Stimulated activated CD8-positive, alpha-beta memory T cell treated with anti-CD3 and anti-CD28 coated beads, Interleukin-15, amount 100 ng/mL, for 1 hour (primary cell): ENCODE data around the gene TOMM6.

Experiments
- DNase-seq: peaks from one replicate; pipeline ENCODE4 v3.0.0-alpha.2; 2020; ENCODE audit warnings: low read depth

TOMM6 gene

DNA sequence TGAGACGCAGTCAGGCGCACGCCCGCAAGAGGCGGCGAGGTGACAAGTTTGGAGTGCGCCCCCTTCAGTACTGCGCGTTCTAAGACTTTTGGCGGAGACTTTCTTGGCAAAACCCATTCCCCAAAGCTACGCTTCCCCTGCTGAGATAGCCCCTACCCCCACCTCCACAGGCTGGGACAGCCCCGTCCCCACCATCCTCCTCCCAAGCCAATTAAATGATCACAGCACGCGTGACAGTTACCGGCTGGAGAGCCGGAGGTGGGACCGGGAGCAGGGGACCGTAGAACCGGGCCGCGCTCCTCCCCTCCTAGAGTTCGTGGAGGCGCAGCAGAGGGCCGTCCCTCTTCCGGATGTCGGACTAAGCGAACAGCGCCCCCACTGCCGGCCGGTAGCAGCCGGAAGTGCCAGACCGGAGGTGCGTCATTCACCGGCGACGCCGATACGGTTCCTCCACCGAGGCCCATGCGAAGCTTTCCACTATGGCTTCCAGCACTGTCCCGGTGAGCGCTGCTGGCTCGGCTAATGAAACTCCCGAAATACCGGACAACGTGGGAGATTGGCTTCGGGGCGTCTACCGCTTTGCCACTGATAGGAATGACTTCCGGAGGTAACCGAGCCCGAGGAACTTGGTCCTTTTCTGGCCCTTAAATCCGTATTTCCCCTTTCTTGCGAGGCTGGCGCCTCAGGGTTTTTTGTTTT, at the start of gene TOMM6:
TSS of gene TOMM6 (plus strand) at position 476 of the 699 bp plus-strand sequence. CDS start at position 480, 4 bp downstream.
- peak; percentile 93 for DNase-seq

DNA sequence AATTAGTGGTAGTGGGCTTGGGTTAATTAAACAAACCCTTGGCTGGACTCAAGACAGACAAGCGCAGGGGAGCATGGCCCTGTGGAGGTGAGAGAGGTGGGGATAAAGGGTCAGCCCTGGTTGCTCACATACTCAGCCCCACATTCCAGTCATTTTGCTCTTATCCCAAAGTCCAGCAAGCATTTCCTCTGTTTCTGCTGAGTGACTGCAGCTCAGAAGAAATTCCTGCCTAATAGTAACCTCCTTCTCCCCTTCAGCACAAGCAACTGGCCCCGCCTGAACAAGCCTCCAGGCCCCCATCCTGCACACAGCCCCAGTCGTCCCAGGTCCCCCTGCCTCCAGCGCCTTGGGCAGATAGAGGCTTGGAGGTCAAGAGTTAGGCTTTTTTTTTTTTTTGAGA, 48.5 kb upstream of the TOMM6 start:
- no peak for DNase-seq

DNA sequence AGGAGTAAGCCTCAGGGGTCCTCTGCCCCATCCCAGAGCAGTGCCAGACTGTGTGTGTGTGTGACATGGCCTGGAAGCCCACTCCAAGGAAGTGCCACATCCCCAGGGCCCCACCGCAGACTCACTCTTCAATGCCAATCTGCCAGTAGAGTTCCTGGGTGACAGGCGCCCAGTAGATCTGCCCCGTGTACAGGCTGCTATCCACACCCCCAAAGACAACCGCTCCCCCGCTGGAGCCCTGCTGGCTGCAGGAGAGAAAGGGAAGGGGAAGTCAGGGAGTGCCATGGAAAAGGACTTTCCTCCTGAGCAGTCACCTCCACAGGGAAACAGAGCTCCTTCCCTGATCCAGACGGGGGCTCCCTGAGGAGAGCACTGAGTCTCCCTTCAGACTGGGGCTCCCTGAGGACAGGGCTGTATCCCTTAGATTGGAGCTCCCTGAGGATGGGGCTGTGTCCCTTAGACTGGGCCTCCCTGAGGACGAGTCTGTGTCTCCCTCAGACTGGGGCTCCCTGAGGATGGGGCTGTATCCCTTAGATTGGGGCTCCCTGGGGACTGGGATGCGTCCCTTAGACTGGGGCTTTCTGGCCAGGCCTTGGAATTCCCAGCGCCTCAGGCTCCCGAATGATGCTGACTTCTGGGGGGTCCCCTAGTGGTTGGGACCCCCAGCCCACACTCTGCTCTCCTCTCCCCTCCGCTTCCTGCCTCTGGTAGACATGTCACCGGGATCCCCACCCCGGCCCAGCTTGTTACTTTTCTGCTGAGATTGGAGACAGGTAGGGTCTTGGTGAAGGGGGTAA, 46.9 kb upstream of the TOMM6 start:
- no peak for DNase-seq

GRCh38 chr6:41741625-41742490, 45.6 kb upstream of the TOMM6 start:
- DNase-seq: no peak

DNA sequence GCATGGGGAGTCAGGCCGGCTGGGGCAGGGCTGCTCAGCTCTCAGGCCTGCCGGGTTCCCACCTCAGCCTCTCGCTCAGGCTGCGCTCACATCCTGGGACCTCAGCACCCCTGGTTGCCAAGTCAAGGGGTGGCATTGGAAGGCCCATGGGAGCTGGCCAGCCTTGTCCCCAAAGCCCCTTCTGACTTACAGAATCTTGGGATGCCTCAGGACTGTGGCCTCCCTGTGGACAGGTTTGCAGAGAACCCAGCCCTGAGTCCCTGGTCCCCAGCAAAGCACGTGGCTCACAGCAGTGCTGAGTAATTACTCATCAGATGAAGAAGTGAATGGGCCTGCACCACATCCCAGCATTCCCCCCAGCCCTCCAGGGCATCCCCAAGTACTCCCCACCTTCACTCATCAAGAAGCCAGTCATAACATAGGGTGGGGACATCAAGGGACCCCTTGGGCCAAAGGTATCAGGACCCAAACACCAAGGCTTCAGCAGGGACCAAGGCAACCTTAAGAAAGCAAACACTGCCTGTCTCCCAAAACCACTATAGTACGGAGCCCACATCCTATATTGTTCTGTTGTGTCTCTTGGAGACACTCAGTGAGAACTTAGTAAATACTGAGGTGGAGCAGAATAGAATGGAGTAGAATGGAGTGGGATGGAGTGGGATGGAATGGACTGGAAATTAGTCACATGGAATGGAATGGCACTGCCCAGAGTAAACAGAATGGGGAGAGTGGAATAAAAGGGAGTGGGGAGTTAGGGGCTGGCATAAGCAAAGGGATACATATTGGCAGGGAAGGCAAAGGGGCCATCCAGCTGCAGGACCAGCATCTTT, 43.9 kb upstream of the TOMM6 start:
- no peak for DNase-seq

DNA sequence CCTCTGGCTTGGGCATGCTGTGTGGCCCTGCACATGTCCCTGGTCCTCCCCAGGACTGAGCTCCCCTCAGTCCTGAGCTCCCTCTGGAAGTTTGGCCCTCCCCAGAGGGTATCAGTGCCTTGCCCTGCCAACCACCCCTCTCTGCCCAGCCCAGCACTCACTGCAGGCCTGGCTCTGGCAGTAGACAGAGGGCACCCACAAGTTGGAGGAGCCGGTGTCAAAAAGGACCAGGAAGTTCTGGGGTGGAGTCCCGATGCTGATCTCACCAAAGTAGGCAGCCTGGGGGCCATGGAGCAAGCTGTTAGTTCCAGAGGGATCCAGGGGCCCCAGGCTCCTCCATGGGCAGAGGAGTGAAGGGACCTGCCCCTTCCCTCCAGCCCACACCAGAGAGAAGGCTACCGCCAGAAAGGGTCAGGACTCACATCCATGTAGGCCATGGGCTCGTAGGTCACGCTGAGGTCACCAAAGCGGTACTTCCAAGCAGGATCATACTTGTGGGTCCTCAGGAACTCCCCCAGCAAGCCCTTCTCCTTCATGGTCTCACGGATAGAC, 43.2 kb upstream of the TOMM6 start:
- no peak for DNase-seq

DNA sequence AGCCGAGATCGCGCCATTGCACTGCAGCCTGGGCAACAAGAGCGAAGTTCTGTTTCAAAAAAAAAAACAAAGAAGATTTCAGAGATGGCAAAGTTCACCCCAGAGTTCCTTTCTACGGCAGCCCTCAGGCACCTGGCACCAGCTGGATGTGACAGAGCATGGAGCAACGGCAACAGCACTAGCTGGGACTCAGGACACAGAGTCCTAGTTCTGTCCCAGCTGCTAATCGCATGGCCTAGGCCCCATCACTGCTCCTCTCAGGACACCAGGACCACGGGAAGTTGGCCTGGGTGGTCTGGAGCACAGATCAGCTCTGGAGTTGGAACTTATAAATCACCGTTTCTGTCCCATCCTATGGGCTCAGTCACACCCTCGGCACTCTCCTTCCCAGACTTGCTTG, 41.4 kb upstream of the TOMM6 start:
- DNase-seq: no peak

DNA sequence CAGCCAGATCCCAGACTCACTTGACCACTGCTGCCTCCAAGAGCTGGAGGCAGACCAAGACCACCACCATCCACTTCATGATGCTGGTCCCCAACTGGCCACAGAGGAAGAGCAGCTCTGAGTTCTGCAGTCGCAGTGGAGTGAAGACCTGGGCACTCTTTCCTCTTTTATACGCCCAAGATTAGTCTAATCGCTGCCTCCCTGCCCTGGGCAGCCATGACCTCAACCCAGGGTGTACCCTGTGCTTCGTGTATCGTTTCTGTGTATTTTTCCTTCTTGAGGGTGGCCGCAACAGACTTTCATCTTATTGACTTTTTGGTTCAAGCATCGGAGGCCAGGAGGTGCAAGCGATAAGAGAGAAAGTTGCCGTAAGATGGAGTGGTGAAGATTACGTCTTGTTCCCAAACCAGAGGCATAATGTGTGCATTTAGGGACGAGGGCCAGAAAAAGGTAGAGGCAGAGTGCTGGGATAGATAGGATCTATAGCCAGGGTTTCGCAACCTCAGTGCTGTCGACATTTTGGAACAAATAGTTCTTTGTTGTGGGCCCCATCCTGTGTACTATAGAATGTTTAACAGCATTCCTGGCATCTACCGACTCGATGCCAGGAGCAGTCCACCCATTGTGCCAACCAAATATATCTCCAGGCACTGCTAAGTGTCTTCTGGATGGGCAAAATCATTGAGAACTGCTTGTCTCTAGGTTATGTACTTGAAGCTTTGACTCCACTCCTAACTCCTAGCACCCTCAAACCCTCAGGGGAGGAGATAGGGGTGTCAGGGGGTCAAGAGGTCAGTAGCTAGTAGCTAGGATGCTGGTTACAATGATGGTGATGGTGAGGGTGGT, 40.0 kb upstream of the TOMM6 start, which contains the start of gene PGC:
TSS of gene PGC (minus strand) at position 142 of the 846 bp plus-strand sequence. CDS start at position 79, 63 bp downstream.
- no peak for DNase-seq

DNA sequence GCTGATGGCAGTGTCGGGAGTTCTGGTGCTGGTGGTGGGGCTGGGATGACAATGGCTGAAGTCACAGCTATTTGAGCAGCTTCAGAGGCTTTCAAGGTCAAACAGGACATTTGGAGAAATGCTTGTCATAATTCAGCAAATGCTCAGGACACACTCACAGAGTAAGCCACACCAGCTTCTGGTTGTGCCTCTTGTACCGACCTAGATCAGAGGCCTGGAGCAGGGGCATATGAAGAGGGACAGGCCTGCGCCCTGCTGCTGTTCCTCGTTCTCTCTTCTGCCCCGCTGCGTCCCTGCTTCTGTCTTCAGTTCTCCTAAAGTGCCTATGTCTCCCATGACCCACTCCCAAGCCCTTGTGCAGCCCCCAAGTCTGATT, 39.4 kb upstream of the TOMM6 start:
- no peak for DNase-seq

- no peak for DNase-seq
Observed at GRCh38 chr6:41748542-41748941, 39.0 kb upstream of the TOMM6 start.

DNA sequence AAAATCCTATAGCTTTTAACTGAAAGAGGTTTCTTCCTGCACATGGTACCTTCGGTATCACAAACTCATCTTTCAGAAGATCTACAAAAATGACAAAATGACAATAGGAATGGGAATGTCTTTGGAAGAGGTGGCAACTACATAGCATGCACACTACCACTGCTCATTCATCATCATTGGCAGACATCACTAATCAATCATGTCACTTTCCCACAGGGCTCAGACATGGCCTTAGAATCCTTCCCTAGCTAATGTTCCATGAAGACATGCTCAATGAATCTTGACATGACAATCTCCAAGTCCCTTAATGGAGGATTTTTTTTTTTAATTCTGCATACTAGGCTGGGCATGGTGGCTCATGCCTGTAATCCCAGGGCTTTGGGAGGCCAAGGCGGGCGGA, 37.1 kb upstream of the TOMM6 start:
- DNase-seq: no peak

DNA sequence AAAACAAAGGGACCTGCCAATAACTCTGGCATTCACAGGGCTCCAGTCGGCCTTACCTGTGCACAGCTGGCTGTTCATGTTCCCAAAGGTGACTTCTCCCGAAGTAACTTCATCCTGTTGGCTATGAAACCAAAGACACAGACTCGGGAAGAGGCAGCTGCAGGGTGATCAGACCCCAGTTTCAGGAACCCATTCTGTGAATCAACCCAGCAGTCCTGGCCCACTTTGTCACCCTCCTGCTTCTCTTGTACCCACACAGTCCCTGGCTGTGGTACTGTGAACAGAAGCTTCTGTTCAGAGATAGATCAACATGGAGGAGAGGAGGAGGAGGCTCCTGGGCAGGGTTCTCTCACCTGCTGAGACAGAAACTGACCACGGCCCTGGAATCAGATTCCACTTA, 31.6 kb upstream of the TOMM6 start:
- no peak for DNase-seq

- DNase-seq: no peak
Observed at GRCh38 chr6:41756354-41756753, 31.1 kb upstream of the TOMM6 start.

DNA sequence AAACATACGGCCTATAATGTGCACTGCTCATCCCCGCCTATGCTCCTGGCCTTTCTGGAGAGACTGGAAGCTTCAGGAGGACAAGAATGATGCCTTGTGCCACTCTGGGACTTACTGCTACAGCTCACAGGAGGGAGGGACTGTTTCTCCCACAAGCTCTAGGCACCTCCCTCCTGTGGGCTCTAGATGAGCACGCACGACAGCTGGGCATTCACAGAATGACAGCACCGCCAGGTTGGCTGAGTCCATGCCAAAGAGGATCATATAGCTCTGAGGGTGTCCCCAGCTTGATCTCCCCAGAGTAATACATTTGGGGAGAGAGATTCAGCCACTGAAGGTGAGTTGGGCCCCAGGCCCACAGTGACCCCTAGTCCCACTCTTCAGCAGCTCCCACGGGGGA, 30.2 kb upstream of the TOMM6 start:
- DNase-seq: no peak

DNA sequence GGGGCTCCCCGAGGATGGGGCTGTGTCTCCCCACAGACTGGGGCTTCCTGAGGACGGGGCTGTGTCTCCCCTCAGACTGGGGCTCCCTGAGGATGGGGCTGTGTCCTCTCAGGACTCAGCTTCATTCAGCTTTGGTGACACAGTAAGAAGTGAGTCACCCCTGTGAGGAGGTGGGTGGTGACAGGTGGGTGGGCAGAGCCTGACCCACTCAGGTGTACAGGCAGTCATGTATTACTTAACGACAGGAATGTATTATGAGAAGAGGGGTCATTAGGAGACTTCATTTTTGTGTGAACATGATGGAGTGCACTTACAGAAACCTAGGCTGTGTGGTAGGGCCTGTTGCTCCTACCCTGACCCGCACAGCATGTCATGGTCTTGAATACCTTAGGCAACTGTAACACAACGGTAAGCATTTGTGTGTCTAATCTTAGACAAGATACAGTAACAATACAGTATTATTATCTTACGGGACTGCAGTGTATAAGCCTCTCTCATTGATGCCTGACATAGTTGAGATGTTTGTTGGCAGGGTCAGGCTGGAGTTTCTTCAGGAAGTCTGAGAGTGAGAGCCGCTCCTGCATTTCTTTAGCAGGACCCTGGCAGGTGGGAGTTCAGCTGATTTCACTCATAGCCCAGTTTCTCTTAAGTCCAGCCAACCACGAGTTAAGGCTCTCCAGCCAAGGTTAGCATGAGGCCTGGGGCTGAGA, 29.4 kb upstream of the TOMM6 start:
- no peak for DNase-seq

DNA sequence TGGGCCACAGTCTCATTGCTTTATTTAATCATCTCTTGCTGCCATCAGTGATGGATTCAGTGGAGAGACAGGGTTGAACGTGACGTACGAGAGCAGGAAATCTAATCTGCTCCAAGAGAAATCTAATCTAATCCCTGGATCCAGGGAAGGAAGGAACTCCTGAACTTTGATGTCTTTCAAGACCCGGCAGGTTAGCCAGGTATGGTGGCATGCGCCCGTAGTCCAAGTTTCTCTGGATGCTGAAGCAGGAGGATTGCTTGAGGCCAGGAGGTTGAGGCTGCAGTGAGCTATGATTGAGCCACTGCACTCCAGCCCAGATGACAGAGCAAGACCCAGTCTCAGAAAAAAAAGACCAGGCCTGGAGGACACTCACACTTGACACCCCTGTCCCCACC, 28.9 kb upstream of the TOMM6 start:
- DNase-seq: no peak

GRCh38 chr6:41759106-41759904, 28.2 kb upstream of the TOMM6 start:
- DNase-seq: no peak

DNA sequence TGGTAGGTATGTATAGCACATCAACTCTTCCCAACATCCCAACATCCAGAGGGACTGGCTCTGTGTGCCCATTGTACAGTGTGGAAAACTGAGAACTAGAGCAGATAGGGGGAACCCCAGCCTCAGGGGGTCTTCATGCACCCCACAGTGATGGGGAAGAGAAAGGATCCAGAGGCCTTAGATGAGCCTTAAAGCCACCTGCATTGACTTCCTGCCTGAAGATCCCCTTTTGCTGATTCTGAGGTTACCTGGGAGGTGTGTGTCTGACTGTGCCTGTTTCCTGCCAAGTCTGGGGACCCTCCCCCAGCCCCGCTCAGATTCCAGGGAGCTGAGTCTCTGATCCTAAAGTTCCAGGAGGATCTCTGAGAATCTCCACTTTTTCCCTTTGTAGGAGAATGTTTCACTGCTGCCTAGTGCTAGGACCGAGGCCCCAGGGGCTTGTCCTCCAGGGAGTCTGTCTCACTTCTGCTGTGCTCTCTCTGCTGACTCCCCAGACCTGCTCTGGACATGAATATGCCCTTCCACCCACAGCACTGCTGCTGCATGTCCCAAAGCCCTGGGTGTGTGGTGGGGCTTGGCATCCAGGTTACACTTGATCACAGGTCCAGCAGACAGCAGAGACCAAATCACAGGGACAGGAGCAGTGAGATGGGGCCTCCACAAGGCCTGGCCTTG, 27.5 kb upstream of the TOMM6 start:
- no peak for DNase-seq
